GM21367 (cell line): ENCODE data around the gene BRICD5.

Experiments used
- ATAC-seq: cut with Tn5 transposase; IDR thresholded peaks from one replicate; pipeline ENCODE4 v1.9.1; 2021; ENCODE audit not compliant: unreplicated experiment

The BRICD5 gene

GRCh38 chr16:2166263-2167067 lies 44.2 kb downstream of the BRICD5 start:
- no peak for ATAC-seq

- ATAC-seq = no peak
Observed at GRCh38 chr16:2165861-2166260, 44.8 kb downstream of the BRICD5 start.

GRCh38 chr16:2163211-2163881 lies 47.3 kb downstream of the BRICD5 start:
- no peak for ATAC-seq

- no peak for ATAC-seq
Observed at GRCh38 chr16:2162676-2163118, 48.0 kb downstream of the BRICD5 start.

- no peak for ATAC-seq
Observed at GRCh38 chr16:2161911-2162310, 48.8 kb downstream of the BRICD5 start.

GRCh38 chr16:2160915-2161551 lies 49.6 kb downstream of the BRICD5 start:
- no peak for ATAC-seq
